ENCODE results near the gene CNOT4. TPM values are rescaled to one million over a fixed set of nuclear protein-coding genes. Genes with fewer than 3 reads are reported as not detected.
"Not testable (repeated sequence)": the region's sequence is repeated elsewhere in the genome, so short reads cannot be mapped to it uniquely, and the experiment has no call there.

CNOT4 gene
- total RNA-seq, 2 donors from 2014 or later, result 21.7 to 25.4 TPM

GRCh38 chr7:135519871-135520270, 10.0 kb upstream of the CNOT4 start:
- no peak for ATAC-seq
- no peaks in the 10 kb centered on the region for H3K9me3 Mint-ChIP-seq
- no peak for DNase-seq (ENCODE audit: low spot score in 2 of 2)

GRCh38 chr7:135519233-135519688, 9.4 kb upstream of the CNOT4 start:
- DNase-seq (ENCODE audit: low spot score in 2 of 2) (no peak), ATAC-seq (no peak)
- H3K36me3 Mint-ChIP-seq, result no peaks in the 10 kb centered on the region
- H3K9me3 Mint-ChIP-seq, result no peaks in the 10 kb centered on the region
- no peak overlapping the region for H3K27ac Mint-ChIP-seq

More at GRCh38 chr7:135519871-135520270, 10.0 kb upstream of the CNOT4 start:
- no peaks in the 10 kb centered on the region for H3K36me3 Mint-ChIP-seq
- H3K27ac Mint-ChIP-seq, result no peak overlapping the region

GRCh38 chr7:135518748-135519147, 8.8 kb upstream of the CNOT4 start:
- Mint-ChIP-seq H3K36me3 (no peaks in the 10 kb centered on the region), H3K27ac (no peak overlapping the region), H3K9me3 (no peaks in the 10 kb centered on the region)
- ATAC-seq (no peak), DNase-seq (ENCODE audit: low spot score in 2 of 2) (no peak)

GRCh38 chr7:135517060-135517459, 7.2 kb upstream of the CNOT4 start:
- DNase-seq (ENCODE audit: low spot score in 2 of 2) (no peak), ATAC-seq (no peak)
- no peak overlapping the region for H3K27ac Mint-ChIP-seq
- H3K9me3 Mint-ChIP-seq, result no peaks in the 10 kb centered on the region
- no peaks in the 10 kb centered on the region for H3K36me3 Mint-ChIP-seq

GRCh38 chr7:135514856-135515255, 5.0 kb upstream of the CNOT4 start:
- ATAC-seq (no peak), DNase-seq (ENCODE audit: low spot score in 2 of 2) (no peak)
- Mint-ChIP-seq H3K9me3 (no peaks in the 10 kb centered on the region), H3K27ac (no peak overlapping the region), H3K36me3 (no peaks in the 10 kb centered on the region)

- DNase-seq (ENCODE audit: low spot score in 2 of 2), result peak in 1 of 2 donors; percentile 25
- Mint-ChIP-seq H3K27ac (no peak overlapping the region), H3K36me3 (no peaks in the 10 kb centered on the region), H3K9me3 (no peaks in the 10 kb centered on the region)
- peak in 1 of 2 donors; percentile 19 for ATAC-seq
These were observed 2.4 kb upstream of the CNOT4 start for GRCh38 chr7:135512135-135512887.

- H3K36me3 Mint-ChIP-seq, result no peaks in the 10 kb centered on the region
- ATAC-seq (no peak), DNase-seq (ENCODE audit: low spot score in 2 of 2) (peak in 1 of 2 donors; percentile 6)
- H3K27ac Mint-ChIP-seq, result no peak overlapping the region
- no peaks in the 10 kb centered on the region for H3K9me3 Mint-ChIP-seq
These were observed 786 bp upstream of the CNOT4 start for GRCh38 chr7:135510592-135511183.

GRCh38 chr7:135509589-135509838, 388 bp downstream of the CNOT4 start:
- DNase-seq (ENCODE audit: low spot score in 2 of 2) (no peak), ATAC-seq (no peak)
- H3K27ac Mint-ChIP-seq, result no peak overlapping the region
- no peaks in the 10 kb centered on the region for H3K9me3 Mint-ChIP-seq
- no peaks in the 10 kb centered on the region for H3K36me3 Mint-ChIP-seq

- Mint-ChIP-seq H3K36me3 (no peaks in the 10 kb centered on the region), H3K9me3 (no peaks in the 10 kb centered on the region), H3K27ac (no peak overlapping the region)
- DNase-seq (ENCODE audit: low spot score in 2 of 2) (peak in 1 of 2 donors; percentile 38), ATAC-seq (peak; percentile 4 to 12)
These were observed 866 bp downstream of the CNOT4 start for GRCh38 chr7:135508883-135509588.

GRCh38 chr7:135501402-135501801, 8.5 kb downstream of the CNOT4 start:
- DNase-seq (ENCODE audit: low spot score in 2 of 2) (no peak), ATAC-seq (no peak)
- no peaks in the 10 kb centered on the region for H3K9me3 Mint-ChIP-seq
- peak overlapping the region in 1 of 2 donors; percentile 0 for H3K27ac Mint-ChIP-seq
- no peaks in the 10 kb centered on the region for H3K36me3 Mint-ChIP-seq

GRCh38 chr7:135499818-135500217, 10.1 kb downstream of the CNOT4 start:
- Mint-ChIP-seq H3K36me3 (no peaks in the 10 kb centered on the region), H3K27ac (peak overlapping the region in 1 of 2 donors; percentile 22), H3K9me3 (no peaks in the 10 kb centered on the region)
- ATAC-seq (no peak), DNase-seq (ENCODE audit: low spot score in 2 of 2) (no peak)

- not testable (repeated sequence) for H3K36me3 Mint-ChIP-seq; H3K27ac Mint-ChIP-seq; DNase-seq (ENCODE audit: low spot score in 2 of 2); ATAC-seq; H3K9me3 Mint-ChIP-seq
These were observed 12.7 kb downstream of the CNOT4 start for GRCh38 chr7:135497161-135497560.

GRCh38 chr7:135493362-135493761, 16.5 kb downstream of the CNOT4 start:
- H3K9me3 Mint-ChIP-seq, result peaks cover 0 to 3% of the 10 kb centered on the region in 2 donors
- no peak for ATAC-seq
- H3K36me3 Mint-ChIP-seq, result peaks cover 0 to 8% of the 10 kb centered on the region in 2 donors
- DNase-seq (ENCODE audit: low spot score in 2 of 2), result no peak
- H3K27ac Mint-ChIP-seq, result no peak overlapping the region

- no peak overlapping the region for H3K27ac Mint-ChIP-seq
- H3K36me3 Mint-ChIP-seq, result peaks cover 0 to 8% of the 10 kb centered on the region in 2 donors
- peaks cover 0 to 3% of the 10 kb centered on the region in 2 donors for H3K9me3 Mint-ChIP-seq
- ATAC-seq (peak in 1 of 2 donors; percentile 9), DNase-seq (ENCODE audit: low spot score in 2 of 2) (no peak)
These were observed 17.8 kb downstream of the CNOT4 start for GRCh38 chr7:135492151-135492550.

- no peak for ATAC-seq
- no peak for DNase-seq (ENCODE audit: low spot score in 2 of 2)
- no peak overlapping the region for H3K27ac Mint-ChIP-seq
- peaks cover 0 to 8% of the 10 kb centered on the region in 2 donors for H3K36me3 Mint-ChIP-seq
- H3K9me3 Mint-ChIP-seq, result peaks cover 0 to 3% of the 10 kb centered on the region in 2 donors
These were observed 19.1 kb downstream of the CNOT4 start for GRCh38 chr7:135490783-135491182.

GRCh38 chr7:135489791-135490190, 20.1 kb downstream of the CNOT4 start:
- DNase-seq (ENCODE audit: low spot score in 2 of 2), result no peak
- Mint-ChIP-seq H3K36me3 (peaks cover 0 to 8% of the 10 kb centered on the region in 2 donors), H3K9me3 (peaks cover 0 to 3% of the 10 kb centered on the region in 2 donors), H3K27ac (no peak overlapping the region)
- no peak for ATAC-seq

- DNase-seq (ENCODE audit: low spot score in 2 of 2) (no peak), ATAC-seq (no peak)
- Mint-ChIP-seq H3K9me3 (no peaks in the 10 kb centered on the region), H3K27ac (no peak overlapping the region), H3K36me3 (no peaks in the 10 kb centered on the region)
These were observed 23.5 kb downstream of the CNOT4 start for GRCh38 chr7:135486261-135486920.

Data from activated naive CD4-positive, alpha-beta T cell treated with anti-CD3 and anti-CD28 coated beads, Interleukin-2, amount 50 U/mL, for 72 hours (primary cell).